HUDEP-2 (cell line): ENCODE measurements around the gene FBXW7.

Experiments used
- DNase-seq, 76 experiments: peaks; one replicate each; lab custom pipeline; 2025; ENCODE audit not compliant: unreplicated experiment in 76 of 76; lab: John Stamatoyannopoulos, UW

Gene FBXW7

DNA sequence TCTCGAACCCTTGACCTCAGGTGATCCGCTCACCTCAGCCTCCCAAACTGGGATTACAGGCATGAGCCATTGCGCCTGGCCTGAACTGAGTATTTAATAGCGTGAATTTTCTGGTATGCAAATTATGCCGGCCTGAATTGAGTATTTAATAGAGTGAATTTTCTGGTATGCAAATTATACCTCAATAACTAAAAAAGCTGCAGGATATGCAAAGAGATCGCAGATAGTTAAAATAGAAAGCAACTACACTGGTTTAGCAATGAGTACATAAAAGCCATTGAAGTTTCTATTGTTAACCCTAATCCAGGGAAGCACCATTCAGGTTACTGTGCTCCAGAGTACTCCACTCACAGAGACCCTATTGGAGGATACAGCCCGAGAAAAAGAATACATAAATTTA, 22.8 kb downstream of the FBXW7 start:
- DNase-seq, result no peak

DNA sequence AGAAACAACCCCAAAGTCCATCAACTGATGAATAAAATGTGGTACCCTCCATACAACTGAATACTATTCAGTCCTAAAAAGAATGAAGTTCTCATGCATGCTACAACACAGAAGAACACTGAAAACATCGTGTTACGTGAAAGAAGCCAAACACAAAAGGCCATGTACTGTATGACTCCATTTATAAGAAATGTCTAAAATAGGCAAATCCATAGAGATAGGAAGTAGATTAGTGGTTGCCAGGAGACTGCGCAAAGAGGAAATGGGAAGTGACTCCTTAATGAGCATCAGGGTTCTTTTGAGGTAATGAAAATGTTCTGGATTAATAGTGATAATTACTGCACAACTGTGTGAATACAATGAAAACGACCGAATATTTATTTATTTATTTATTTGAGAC, 23.4 kb downstream of the FBXW7 start:
- DNase-seq, result no peak

- DNase-seq, result no peak
These were observed 25.3 kb downstream of the FBXW7 start for GRCh38 chr4:152510349-152511147.

GRCh38 chr4:152509595-152510225, 26.2 kb downstream of the FBXW7 start:
- DNase-seq, result no peak

GRCh38 chr4:152508818-152509217, 27.1 kb downstream of the FBXW7 start:
- no peak for DNase-seq

DNA sequence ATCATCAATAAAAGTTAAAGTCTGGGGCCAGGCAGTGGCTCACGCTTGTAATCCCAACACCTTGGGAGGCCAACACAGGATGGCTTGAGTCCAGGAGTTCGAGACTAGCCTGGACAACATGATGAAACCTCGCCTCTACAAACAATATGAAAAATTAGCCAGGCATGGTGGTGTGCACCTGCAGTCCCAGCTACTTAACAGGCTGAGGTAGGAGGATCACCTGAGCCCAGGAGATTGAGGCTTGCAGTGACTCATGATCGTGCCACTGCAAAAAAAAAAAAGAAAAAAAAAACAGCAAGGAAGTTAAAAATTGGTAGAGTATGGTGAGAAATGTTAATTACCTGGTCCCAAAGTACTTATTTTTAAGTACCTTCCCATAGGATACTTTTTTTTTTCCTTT, 27.5 kb downstream of the FBXW7 start:
- DNase-seq, result no peak

DNA sequence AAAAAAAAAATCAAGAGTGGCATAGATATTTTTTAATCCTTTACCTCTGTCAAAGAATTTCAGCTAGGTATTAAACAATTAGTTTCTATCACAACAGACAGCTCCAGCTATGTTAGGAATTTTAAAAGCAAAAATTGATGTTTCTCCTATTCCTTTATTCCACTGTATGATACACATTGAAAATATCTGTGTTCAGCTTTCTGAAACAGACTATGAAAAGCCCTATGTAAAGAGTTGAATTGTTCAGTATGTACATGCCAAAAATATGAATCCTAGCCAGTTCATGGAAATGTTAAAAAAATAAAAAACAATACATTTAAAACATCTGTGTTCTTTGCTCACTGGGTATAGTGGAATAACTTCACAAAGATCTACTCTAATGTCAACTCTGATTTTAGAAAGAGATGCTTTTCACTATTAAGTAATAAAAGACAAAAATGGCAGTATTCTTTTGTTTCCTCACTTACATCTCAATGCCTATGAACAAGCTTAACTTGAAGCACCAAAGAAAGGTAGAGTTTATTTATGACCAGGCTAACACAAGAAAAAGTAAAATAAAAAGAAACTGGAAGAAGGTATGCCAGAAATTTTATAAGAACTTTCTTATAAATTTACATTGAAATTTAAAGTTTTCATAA, 32.1 kb downstream of the FBXW7 start:
- no peak for DNase-seq

DNA sequence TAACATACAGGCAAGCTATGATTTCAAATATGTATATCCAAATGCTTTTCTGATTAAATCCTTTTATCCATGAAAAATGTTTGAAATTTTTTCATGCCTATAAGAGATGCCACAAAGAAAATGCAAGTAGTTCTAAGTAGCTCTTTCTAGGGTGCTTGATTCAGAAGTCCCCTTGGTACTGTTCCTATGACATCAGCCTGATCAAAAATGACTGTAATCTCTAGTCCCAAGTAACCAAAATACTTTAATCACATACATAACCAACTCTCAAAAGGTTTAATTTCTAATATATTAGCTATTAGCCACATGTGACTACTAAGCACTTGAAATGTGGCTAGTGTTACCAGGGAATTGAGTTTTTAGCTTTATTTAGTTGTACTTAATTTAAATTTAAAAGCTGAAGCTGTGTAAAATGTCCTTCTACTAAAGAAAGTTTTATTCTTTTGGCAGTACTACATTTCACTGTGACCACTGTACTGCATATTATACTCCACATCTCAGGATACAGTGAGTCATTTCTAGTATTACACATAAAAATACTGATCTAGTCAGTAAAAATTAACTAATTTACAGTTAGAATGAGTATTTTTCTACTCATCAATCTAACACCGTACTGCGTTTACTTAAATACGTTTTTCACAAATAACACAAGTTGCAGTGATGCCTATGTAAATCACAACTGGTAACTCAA, 33.9 kb downstream of the FBXW7 start:
- DNase-seq, result no peak

- peak in 58 of 76 experiments; percentile 1 to 86 (median 62) for DNase-seq
These were observed 35.0 kb downstream of the FBXW7 start for GRCh38 chr4:152500800-152501434.

DNA sequence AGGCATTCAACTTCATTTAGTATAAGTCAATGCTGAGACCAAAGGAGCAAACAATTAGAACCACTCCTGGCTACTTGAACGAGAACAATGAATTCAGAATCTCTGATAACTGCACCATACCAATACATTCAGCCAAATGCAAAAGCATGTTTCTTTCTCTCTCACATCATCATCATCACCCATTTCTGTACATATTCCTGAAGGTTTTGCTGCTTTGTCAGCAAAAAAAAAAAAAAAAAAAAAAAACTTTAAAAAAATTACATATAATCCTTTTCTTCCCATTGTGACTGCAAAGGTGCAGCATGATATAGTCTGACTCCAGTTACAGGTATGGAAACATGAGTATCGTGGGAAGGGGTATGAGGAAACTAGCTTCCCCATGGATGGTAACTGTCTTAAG, 35.6 kb downstream of the FBXW7 start:
- no peak for DNase-seq

GRCh38 chr4:152499344-152499743, 36.5 kb downstream of the FBXW7 start:
- peak in 6 of 76 experiments; percentile 1 to 31 (median 8) for DNase-seq

- no peak for DNase-seq
These were observed 41.9 kb downstream of the FBXW7 start for GRCh38 chr4:152494020-152494419.

GRCh38 chr4:152488246-152488645, 47.6 kb downstream of the FBXW7 start:
- no peak for DNase-seq

DNA sequence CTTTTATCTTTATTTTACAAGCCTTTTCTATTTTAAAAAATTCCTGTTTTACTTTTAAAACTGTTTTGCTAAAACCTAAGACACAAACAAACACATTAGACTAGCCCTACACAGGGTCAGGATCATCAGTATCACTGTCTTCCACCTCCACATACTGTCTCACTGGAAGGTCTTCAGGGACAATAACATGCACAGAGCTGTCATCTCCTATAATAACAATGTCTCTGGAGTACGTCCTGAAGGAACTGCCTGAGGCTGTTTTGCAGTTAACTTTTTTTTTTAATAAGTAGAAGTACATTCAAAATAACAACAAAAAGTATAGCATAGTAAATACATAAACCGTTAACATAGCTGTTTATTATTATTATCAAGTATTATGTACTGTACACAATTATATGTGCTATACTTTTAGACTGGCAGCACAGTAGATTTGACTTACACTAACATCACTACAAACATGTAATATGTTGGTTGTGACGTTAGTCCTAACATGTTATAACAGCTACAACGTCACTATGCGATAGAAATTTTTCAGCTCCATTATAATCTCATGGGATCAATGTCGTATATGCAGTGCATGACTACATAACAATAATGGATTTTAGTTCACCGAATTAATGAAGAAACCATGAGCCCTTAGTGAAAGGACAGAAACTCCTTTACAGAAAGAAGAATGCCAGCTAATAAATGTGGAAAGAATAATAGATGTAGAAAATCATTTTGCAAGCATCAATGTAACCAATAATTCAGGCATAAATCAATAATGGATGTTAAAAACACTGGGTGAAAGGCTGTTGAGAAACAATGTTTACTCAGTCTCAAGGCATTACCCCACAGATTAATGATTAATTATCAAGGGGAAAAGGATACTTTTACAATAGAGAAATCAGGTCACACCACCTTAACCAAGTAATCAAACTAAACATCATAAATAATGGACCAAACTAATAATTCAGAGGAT, 49.2 kb downstream of the FBXW7 start:
- no peak for DNase-seq

DNA sequence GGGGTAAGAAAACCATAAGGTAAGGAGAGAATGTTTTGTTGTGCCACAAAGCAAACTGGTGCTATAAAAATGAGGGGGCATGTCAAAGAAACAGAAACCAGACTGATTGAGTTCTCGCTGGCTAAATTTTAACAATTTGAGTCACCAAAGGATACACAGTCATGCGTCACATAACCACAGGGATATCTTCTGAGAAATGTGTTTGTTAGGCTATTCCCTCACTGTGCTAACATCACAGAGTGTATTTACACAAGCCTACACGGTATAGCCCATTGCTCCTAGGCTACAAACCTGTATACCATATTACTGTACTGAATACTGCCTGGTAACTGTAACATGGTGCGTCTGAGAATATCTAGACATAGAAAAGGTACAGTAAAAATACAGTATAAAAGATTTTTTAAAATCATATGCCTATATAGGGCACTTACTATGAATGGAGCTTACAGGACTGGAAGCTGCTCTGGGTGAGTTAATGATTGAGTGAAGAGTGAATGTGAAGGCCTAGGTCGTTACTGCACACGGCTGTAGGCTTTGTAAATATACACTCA, 50.1 kb downstream of the FBXW7 start:
- DNase-seq, result no peak

DNA sequence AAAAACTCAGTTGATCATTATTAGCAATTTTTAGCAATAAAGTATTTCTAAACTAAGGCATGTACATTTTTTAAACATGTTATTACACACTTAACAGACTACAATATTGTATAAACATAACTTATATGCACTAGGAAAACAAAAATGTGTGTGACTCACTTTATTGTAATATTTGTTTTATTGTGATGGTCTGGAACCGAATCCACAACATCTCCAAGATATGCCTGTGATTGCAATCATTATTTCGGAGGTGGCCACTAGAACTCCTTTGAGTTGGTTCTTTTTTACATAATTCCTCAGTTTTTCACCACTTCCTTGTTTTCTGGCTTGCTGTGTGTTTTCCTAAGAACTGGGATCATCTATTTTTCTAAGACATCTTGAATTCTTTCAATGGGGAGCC, 53.7 kb downstream of the FBXW7 start:
- DNase-seq, result no peak

- DNase-seq, result no peak
These were observed 55.0 kb downstream of the FBXW7 start for GRCh38 chr4:152480901-152481300.

DNA sequence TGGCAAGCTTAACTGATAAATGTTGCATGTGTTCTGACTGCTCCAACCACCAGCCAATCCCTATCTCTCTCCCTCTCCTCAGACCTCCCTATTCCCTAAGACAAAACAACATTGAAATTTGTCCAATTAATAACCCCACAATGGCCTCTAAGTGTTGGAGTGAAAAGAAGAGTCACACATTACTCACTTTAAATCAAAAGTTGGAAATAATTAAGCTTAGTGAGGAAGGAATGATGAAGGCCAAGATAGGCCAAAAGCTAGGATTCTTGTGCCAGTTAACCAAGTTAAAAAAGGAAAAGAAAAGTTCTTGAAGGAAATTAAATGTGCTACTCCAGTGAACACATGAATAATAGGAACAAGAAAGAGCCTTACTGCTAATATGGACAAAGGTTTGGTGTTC, 55.6 kb downstream of the FBXW7 start:
- DNase-seq, result no peak

DNA sequence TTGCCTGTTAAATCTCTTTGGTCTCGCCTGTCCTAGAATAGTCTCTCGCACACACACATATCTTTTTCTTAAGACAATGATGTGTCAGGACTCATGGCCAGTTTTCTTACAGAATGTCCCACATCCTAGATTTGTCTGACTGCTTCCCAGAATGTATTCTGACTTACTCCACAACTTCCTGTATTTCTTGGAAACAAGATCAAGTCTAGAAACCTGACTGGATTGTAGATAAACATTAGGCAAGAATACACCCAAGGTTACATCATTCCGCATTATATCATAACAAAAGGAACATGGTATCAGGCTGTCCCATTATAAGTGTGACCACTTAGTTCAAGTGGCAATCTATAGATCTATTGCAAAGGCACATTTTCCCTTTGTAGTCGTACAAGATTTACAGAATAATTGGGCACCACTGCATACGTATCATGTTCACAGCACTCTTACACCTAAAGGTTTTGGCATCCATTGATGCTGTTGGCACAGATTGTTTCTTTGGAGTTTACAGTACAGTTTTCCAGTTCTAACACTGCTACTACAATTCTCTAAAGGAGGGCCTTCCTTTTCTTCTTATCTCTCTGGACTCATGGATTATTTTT, 56.4 kb downstream of the FBXW7 start:
- DNase-seq, result no peak
